Activated naive CD4-positive, alpha-beta T cell treated with anti-CD3 and anti-CD28 coated beads, Interleukin-2, amount 50 U/mL, for 24 hours (primary cell): ENCODE data around the gene PCSK7.

Experiments
- H3K27ac Mint-ChIP-seq: one replicate; pipeline ENCODE4 v1.8.0; 2021; ENCODE audit warnings: mild to moderate bottlenecking, mixed read lengths
- H3K27me3 Mint-ChIP-seq: one replicate; pipeline ENCODE4 v1.8.0; 2021; ENCODE audit warnings: mixed read lengths
- H3K36me3 Mint-ChIP-seq: one replicate; pipeline ENCODE4 v1.8.0; 2021; ENCODE audit warnings: mixed read lengths
- H3K4me1 Mint-ChIP-seq: one replicate; pipeline ENCODE4 v1.8.0; 2021; ENCODE audit warnings: mixed read lengths
- H3K4me3 Mint-ChIP-seq: one replicate; pipeline ENCODE4 v1.8.0; 2021; ENCODE audit warnings: mild to moderate bottlenecking, mixed read lengths
- H3K9me3 Mint-ChIP-seq: one replicate; pipeline ENCODE4 v1.8.0; 2021; ENCODE audit warnings: mixed read lengths

PCSK7 gene

DNA sequence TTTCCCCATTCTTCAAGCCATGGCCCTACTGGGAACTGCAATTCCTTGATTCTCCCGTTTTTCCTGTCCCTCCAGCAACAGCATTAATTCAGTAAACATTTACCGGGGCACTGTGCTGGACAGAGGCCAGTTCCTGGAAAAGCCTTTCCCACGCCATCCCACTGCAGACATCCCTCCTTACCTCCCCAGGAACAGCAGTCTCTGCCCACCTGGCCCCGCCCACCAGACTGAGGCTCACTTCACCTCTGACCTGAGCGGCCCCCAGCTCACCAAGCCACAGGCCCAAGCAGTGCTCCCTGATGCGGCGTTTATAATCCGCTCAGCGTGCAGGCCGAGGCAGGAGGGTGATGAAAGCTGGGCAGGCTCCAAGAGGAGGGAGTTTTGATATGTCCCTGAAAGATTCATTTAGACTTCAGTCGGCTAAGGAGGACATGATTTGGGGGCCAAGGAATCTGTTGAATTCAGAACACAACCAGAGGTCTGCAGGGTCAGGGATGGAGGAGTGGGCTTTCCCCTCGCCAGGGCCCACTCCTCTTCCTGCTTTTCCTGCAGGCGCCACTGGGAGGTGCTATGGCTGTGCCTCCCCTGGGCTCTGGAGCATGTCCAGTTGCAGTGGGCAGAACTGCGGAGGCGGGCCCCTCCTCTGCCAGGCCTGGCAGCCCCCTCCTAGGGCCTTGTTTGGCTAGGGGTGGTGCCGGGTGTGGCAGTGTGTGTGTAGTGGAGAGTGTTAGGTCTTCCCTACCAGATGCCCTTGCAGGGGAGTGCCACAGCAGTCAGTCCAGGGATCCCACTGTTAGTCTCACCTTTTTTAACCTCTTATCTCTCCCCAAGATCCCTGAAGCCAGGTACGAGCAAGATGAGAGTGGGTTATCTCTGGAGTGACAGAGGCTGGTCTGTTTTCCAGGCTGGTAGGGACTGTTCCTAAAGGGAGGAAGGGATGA is 34.1 kb downstream of the PCSK7 start:
- no peak overlapping the region for H3K27ac Mint-ChIP-seq
- no peaks in the 10 kb centered on the region for H3K27me3 Mint-ChIP-seq
- H3K36me3 Mint-ChIP-seq = peaks cover 2% of the 10 kb centered on the region
- peaks cover 5% of the 10 kb centered on the region for H3K4me1 Mint-ChIP-seq
- no peak overlapping the region for H3K4me3 Mint-ChIP-seq
- H3K9me3 Mint-ChIP-seq = no peaks in the 10 kb centered on the region

- H3K27ac Mint-ChIP-seq = no peak overlapping the region
- H3K4me1 Mint-ChIP-seq = peaks cover 5% of the 10 kb centered on the region
- H3K9me3 Mint-ChIP-seq = no peaks in the 10 kb centered on the region
- peaks cover 2% of the 10 kb centered on the region for H3K36me3 Mint-ChIP-seq
- H3K4me3 Mint-ChIP-seq = no peak overlapping the region
- H3K27me3 Mint-ChIP-seq = no peaks in the 10 kb centered on the region
Measured at GRCh38 chr11:117197006-117197405, 34.9 kb downstream of the PCSK7 start.

- Mint-ChIP-seq H3K27me3 (no peaks in the 10 kb centered on the region), H3K4me1 (peaks cover 5% of the 10 kb centered on the region), H3K9me3 (no peaks in the 10 kb centered on the region), H3K27ac (no peak overlapping the region), H3K4me3 (no peak overlapping the region), H3K36me3 (peaks cover 2% of the 10 kb centered on the region)
Measured at GRCh38 chr11:117195761-117196160, 36.1 kb downstream of the PCSK7 start.

DNA sequence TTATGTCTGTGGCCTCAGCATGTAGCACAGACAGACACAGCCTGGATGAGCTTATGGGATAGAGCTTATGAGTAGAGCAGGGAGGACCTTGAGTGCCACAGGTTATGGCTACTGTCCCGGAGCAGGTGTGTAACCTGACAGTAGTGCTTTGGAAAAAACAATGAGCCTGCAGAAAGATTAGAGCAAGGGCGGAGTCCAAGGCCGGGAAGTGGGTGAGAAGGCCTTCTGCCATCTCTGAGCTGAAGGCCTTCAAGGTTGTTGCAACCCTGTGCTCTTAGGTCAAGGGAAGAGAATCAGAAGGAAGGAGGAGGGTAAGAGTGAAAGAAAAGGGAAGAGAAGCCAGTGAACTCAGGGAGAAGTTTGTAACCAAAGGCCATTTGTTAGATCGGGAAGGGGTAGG is 36.6 kb downstream of the PCSK7 start:
- H3K27ac Mint-ChIP-seq = peak overlapping the region; percentile 48
- peaks cover 5% of the 10 kb centered on the region for H3K4me1 Mint-ChIP-seq
- no peak overlapping the region for H3K4me3 Mint-ChIP-seq
- H3K36me3 Mint-ChIP-seq = peaks cover 2% of the 10 kb centered on the region
- H3K27me3 Mint-ChIP-seq = no peaks in the 10 kb centered on the region
- no peaks in the 10 kb centered on the region for H3K9me3 Mint-ChIP-seq

GRCh38 chr11:117194267-117194666 is 37.6 kb downstream of the PCSK7 start:
- Mint-ChIP-seq H3K36me3 (peaks cover 2% of the 10 kb centered on the region), H3K9me3 (no peaks in the 10 kb centered on the region), H3K4me3 (no peak overlapping the region), H3K27me3 (no peaks in the 10 kb centered on the region), H3K27ac (no peak overlapping the region), H3K4me1 (peaks cover 5% of the 10 kb centered on the region)

DNA sequence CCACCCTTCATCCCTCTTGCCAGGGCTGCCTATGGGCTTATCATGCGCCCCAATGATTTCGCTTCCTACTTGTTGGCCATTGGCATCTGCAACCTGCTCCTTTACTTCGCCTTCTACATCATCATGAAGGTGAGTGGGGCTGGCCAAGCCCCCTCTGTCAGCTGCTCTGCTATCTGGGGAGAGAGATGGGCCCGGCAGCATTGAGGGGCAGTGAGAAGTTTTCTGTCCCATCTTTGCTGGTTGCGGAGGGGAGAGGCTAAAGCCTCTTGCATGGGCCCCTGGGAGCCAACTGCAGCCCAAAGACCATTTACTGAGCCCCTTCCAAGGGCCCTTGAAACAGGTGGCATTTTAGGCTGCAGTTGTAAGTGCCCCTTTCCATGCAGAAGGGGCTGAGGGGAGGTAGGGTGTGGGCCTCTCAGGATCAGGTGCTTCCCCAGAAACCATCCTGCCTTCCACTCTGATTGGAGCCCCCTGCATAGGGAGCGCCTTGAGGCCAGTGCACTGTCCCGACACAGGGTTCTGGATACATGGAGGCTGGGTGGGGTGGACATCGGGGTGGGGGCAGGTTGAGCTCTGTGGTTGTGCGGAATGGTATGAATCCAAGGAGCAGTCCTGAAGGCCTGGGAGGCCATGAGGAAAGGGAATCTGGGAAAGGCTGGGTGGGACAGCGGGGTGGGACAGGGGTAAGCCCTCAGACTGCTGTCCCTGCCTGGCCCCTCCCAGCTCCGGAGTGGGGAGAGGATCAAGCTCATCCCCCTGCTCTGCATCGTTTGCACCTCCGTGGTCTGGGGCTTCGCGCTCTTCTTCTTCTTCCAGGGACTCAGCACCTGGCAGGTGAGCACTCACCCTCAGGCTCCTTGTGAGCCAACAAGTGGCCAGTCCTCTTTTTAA is 38.5 kb downstream of the PCSK7 start:
- no peak overlapping the region for H3K4me3 Mint-ChIP-seq
- H3K9me3 Mint-ChIP-seq = no peaks in the 10 kb centered on the region
- peaks cover 3% of the 10 kb centered on the region for H3K4me1 Mint-ChIP-seq
- no peaks in the 10 kb centered on the region for H3K27me3 Mint-ChIP-seq
- peak overlapping the region; percentile 59 for H3K27ac Mint-ChIP-seq
- H3K36me3 Mint-ChIP-seq = peaks cover 2% of the 10 kb centered on the region

DNA sequence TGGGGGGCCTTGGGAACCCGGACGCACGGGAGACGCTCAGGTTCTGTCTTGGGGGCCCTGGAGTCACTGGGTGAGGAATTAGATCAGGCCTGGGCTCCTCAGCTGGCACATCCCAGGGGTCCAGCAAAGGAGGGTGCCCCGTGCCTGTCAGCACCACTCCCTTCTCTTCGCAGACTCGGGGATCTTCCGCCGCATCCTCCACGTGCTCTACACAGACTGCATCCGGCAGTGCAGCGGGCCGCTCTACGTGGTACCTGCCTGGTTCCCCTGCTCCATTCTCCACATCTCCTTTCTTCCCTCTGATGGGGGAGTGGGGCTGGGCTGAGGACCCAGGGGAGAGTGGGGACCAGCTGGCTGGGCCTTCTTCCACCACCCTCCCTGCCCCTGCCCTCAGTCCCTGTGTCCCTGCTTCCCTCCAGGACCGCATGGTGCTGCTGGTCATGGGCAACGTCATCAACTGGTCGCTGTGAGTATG is 39.4 kb downstream of the PCSK7 start:
- Mint-ChIP-seq H3K27me3 (no peaks in the 10 kb centered on the region), H3K4me3 (no peak overlapping the region), H3K9me3 (no peaks in the 10 kb centered on the region), H3K27ac (no peak overlapping the region), H3K36me3 (peaks cover 2% of the 10 kb centered on the region), H3K4me1 (no peaks in the 10 kb centered on the region)

GRCh38 chr11:117191680-117192400 is 40.0 kb downstream of the PCSK7 start:
- no peaks in the 10 kb centered on the region for H3K4me1 Mint-ChIP-seq

GRCh38 chr11:117189941-117190544 is 41.8 kb downstream of the PCSK7 start:
- Mint-ChIP-seq H3K27ac (no peak overlapping the region), H3K36me3 (no peaks in the 10 kb centered on the region), H3K4me1 (no peaks in the 10 kb centered on the region), H3K27me3 (no peaks in the 10 kb centered on the region), H3K4me3 (no peak overlapping the region), H3K9me3 (no peaks in the 10 kb centered on the region)

More at GRCh38 chr11:117191680-117192400, 40.0 kb downstream of the PCSK7 start:
- H3K36me3 Mint-ChIP-seq = peaks cover 2% of the 10 kb centered on the region
- no peaks in the 10 kb centered on the region for H3K27me3 Mint-ChIP-seq
- H3K27ac Mint-ChIP-seq = no peak overlapping the region
- H3K4me3 Mint-ChIP-seq = no peak overlapping the region
- no peaks in the 10 kb centered on the region for H3K9me3 Mint-ChIP-seq

- H3K4me3 Mint-ChIP-seq = no peak overlapping the region
Measured at GRCh38 chr11:117189191-117189940, 42.5 kb downstream of the PCSK7 start.

GRCh38 chr11:117188620-117189081 is 43.2 kb downstream of the PCSK7 start:
- Mint-ChIP-seq H3K27me3 (no peaks in the 10 kb centered on the region), H3K9me3 (no peaks in the 10 kb centered on the region), H3K27ac (no peak overlapping the region), H3K4me1 (no peaks in the 10 kb centered on the region), H3K4me3 (no peak overlapping the region), H3K36me3 (no peaks in the 10 kb centered on the region)

More at GRCh38 chr11:117189191-117189940, 42.5 kb downstream of the PCSK7 start:
- H3K27ac Mint-ChIP-seq = no peak overlapping the region
- no peaks in the 10 kb centered on the region for H3K36me3 Mint-ChIP-seq
- H3K27me3 Mint-ChIP-seq = no peaks in the 10 kb centered on the region
- H3K4me1 Mint-ChIP-seq = no peaks in the 10 kb centered on the region
- no peaks in the 10 kb centered on the region for H3K9me3 Mint-ChIP-seq

DNA sequence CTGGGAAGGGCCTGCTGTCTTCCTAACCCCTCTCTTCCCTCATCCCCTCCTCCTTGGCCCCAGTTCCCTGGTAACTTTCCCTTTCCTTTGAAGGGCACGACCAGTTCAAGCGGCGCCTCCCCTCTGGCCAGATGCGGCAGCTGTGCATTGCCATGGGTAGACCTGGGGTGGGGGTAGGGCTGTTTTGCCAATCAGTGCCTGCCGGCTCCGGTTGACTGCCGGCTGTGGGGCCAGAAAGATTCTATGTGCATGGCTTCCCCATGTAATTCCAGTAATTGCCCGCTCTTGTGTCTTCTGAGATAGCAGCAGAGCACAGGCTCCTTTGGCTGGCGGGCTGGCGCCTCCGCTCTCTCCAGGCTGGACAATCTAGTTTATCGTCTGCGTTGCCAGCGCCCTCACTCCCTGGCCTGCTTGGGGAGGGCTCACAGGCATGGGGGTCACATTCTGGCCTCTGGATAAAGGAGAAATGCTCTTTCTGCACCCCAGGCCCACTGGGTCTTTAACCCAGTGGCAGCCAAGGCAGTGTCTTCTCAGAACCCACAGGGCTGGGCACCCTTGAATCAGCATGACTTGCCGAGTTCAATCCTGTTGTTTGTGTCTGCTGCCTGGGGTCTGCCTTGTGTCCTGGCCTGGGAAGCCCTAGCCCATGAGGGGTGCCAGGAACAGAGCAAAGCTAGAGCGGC is 43.9 kb downstream of the PCSK7 start:
- no peaks in the 10 kb centered on the region for H3K36me3 Mint-ChIP-seq
- H3K9me3 Mint-ChIP-seq = no peaks in the 10 kb centered on the region
- H3K4me3 Mint-ChIP-seq = no peak overlapping the region

DNA sequence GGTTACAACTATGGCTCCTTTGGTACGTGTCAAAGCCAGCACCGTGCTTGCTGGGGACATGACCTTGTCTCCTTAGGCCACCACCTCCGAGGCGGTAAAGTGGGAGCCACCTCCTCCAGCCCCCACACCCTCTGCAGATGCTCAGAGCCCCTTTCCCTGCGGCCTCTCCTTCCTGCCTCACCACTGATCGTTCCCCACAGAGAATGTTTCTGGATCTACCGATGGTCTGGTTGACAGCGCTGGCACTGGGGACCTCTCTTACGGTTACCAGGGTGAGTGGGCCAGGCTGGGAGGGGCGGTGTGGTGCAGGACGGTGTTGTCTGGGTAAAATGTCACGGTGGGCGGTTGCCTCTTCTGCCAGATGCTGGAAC is 44.5 kb downstream of the PCSK7 start:
- no peaks in the 10 kb centered on the region for H3K9me3 Mint-ChIP-seq
- no peaks in the 10 kb centered on the region for H3K36me3 Mint-ChIP-seq
- H3K27ac Mint-ChIP-seq = no peak overlapping the region
- H3K4me3 Mint-ChIP-seq = no peak overlapping the region
- H3K4me1 Mint-ChIP-seq = no peaks in the 10 kb centered on the region
- H3K27me3 Mint-ChIP-seq = no peaks in the 10 kb centered on the region

More for the DNA sequence above, 43.9 kb downstream of the PCSK7 start:
- Mint-ChIP-seq H3K27ac (no peak overlapping the region), H3K27me3 (no peaks in the 10 kb centered on the region), H3K4me1 (no peaks in the 10 kb centered on the region)

- Mint-ChIP-seq H3K36me3 (no peaks in the 10 kb centered on the region), H3K4me1 (no peaks in the 10 kb centered on the region), H3K27ac (no peak overlapping the region), H3K4me3 (no peak overlapping the region), H3K9me3 (no peaks in the 10 kb centered on the region), H3K27me3 (no peaks in the 10 kb centered on the region)
Measured at GRCh38 chr11:117187007-117187406, 44.9 kb downstream of the PCSK7 start.
